Measurements from ENCODE around the gene APOBEC3B.
"Not testable (repeated sequence)": the region's sequence is repeated elsewhere in the genome, so short reads cannot be mapped to it uniquely, and the experiment has no call there.

DNA sequence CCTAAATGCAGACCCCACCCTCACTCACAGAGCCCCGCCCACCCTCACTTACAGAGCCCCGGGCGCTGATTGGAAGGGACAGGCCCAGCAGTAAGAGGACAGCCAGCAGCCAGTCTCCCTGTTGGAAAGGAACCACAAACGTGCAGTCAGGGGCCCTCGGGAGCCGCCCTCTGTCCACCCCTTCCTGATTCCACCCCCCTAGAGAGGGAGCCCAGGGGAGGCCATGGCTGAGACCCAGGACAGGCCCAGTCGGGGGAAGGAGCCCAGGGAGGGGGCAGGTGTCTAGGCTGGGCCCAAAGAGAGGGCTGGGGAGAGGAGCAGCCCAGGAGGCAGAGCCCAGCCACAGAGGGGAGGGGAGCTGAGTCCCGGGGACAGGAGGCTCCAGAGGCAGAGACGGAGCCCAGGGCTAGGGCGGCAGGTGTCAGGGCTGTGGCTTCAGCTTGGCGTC, 18.8 kb upstream of the APOBEC3B start:
- TF ChIP-seq, protein P1, sequence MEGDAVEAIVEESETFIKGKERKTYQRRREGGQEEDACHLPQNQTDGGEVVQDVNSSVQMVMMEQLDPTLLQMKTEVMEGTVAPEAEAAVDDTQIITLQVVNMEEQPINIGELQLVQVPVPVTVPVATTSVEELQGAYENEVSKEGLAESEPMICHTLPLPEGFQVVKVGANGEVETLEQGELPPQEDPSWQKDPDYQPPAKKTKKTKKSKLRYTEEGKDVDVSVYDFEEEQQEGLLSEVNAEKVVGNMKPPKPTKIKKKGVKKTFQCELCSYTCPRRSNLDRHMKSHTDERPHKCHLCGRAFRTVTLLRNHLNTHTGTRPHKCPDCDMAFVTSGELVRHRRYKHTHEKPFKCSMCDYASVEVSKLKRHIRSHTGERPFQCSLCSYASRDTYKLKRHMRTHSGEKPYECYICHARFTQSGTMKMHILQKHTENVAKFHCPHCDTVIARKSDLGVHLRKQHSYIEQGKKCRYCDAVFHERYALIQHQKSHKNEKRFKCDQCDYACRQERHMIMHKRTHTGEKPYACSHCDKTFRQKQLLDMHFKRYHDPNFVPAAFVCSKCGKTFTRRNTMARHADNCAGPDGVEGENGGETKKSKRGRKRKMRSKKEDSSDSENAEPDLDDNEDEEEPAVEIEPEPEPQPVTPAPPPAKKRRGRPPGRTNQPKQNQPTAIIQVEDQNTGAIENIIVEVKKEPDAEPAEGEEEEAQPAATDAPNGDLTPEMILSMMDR (IDR thresholded peaks at IDR 0.05), result not testable (repeated sequence)
- not testable (repeated sequence) for TF ChIP-seq POLR2A (IDR thresholded peaks at IDR 0.05)
